ENCODE measurements around the gene DCLK2.
A peak's percentile ranks its signal among the peaks of the same experiment; 100 is the strongest.

Gene DCLK2

GRCh38 chr4:150072906-150073714 lies 5.1 kb upstream of the DCLK2 start:
- TF ChIP-seq CTCF (IDR thresholded peaks at IDR 0.05; ENCODE audit: borderline replicate concordance, control extremely low read depth, extremely low read depth, insufficient read depth, missing control alignments), result no peak
- no peak for DNase-seq (ENCODE audit: low spot score)
- in situ Hi-C loops (cut with MboI; ENCODE audit: low sequenced_read_pairs, unreplicated experiment), result no loop called here

- in situ Hi-C loops (cut with MboI; ENCODE audit: low sequenced_read_pairs, unreplicated experiment), result no loop called here
- DNase-seq (ENCODE audit: low spot score), result no peak
- TF ChIP-seq CTCF (IDR thresholded peaks at IDR 0.05; ENCODE audit: borderline replicate concordance, control extremely low read depth, extremely low read depth, insufficient read depth, missing control alignments), result no peak
These were observed 4.2 kb upstream of the DCLK2 start for GRCh38 chr4:150074064-150074463.

- peak; percentile 51 for DNase-seq (ENCODE audit: low spot score)
- in situ Hi-C loops (cut with MboI; ENCODE audit: low sequenced_read_pairs, unreplicated experiment), result no loop called here
These were observed 385 bp downstream of the DCLK2 start for GRCh38 chr4:150078579-150079080.

GRCh38 chr4:150079081-150079581 lies 886 bp downstream of the DCLK2 start:
- in situ Hi-C loops (cut with MboI; ENCODE audit: low sequenced_read_pairs, unreplicated experiment), result no loop called here
- TF ChIP-seq CTCF (IDR thresholded peaks at IDR 0.05; ENCODE audit: borderline replicate concordance, control extremely low read depth, extremely low read depth, insufficient read depth, missing control alignments), result no peak
- DNase-seq (ENCODE audit: low spot score), result peak; percentile 59

More at GRCh38 chr4:150078579-150079080, 385 bp downstream of the DCLK2 start:
- TF ChIP-seq CTCF (IDR thresholded peaks at IDR 0.05; ENCODE audit: borderline replicate concordance, control extremely low read depth, extremely low read depth, insufficient read depth, missing control alignments), result no peak

- TF ChIP-seq CTCF (IDR thresholded peaks at IDR 0.05; ENCODE audit: borderline replicate concordance, control extremely low read depth, extremely low read depth, insufficient read depth, missing control alignments), result no peak
- in situ Hi-C loops (cut with MboI; ENCODE audit: low sequenced_read_pairs, unreplicated experiment), result no loop called here
- DNase-seq (ENCODE audit: low spot score), result no peak
These were observed 2.1 kb downstream of the DCLK2 start for GRCh38 chr4:150080337-150080736.

- no peak for TF ChIP-seq CTCF (IDR thresholded peaks at IDR 0.05; ENCODE audit: borderline replicate concordance, control extremely low read depth, extremely low read depth, insufficient read depth, missing control alignments)
- in situ Hi-C loops (cut with MboI; ENCODE audit: low sequenced_read_pairs, unreplicated experiment), result no loop called here
- no peak for DNase-seq (ENCODE audit: low spot score)
These were observed 2.6 kb downstream of the DCLK2 start for GRCh38 chr4:150080875-150081274.
